NCI-H510A treated with DMSO at 0.1 percent for 48 hours (cell line): Measurements from ENCODE around the gene KIAA1549.
A peak's percentile ranks its signal among the peaks of the same experiment; 100 is the strongest.

Source experiments
- DNase-seq: peaks from one replicate; lab custom pipeline; 2025; lab: John Stamatoyannopoulos, UW

KIAA1549 gene

DNA sequence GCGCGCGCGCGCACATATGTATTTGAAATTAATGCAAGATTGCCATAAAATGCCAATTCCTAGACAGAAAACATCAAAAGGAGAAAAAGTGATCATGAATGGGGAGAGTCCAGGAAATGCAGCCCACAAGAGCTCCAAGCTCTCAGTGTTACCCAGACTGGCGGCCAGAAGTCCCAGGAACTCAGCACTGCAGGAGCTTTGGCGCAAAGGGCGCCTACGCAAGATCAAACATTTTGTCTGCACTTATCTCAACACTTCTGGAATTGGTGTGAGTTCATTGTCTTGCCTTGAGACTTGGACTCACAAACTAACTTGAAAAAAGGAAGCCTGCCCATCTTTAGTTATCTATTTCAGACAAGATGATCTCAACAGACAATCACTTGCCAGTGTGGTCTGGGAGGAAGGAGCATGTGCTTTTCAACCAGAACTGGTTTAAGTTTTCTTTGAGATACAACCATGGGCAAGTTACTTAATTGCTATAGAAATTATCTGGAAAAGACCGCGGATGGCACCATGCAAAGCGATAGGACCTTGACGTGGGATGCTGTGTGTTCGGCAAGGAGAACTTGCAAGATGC lies 77.2 kb downstream of the KIAA1549 start:
- DNase-seq, result peak; percentile 4

GRCh38 chr7:138903186-138903820 lies 77.9 kb downstream of the KIAA1549 start:
- DNase-seq, result peak; percentile 60

DNA sequence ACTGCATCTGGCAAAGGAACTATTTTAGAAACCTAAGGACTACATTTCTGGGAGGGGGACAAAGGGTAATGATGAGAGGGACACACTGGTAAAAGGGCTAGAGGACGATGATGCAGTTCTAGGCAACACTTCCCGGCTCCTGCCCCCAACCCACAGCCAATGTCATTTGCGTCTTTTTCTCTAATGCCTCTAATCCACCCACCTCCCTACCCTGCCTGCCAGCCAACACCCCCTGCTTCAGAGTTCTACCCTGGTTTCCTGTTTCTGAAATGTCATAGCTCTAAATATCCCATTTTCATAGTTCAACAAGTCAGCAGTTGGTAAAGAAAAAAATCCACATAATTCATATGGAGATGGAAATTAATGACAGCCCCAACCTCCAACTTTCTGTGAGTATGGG lies 79.0 kb downstream of the KIAA1549 start:
- no peak for DNase-seq

- no peak for DNase-seq
These were observed 81.0 kb downstream of the KIAA1549 start for GRCh38 chr7:138900035-138900828.

DNA sequence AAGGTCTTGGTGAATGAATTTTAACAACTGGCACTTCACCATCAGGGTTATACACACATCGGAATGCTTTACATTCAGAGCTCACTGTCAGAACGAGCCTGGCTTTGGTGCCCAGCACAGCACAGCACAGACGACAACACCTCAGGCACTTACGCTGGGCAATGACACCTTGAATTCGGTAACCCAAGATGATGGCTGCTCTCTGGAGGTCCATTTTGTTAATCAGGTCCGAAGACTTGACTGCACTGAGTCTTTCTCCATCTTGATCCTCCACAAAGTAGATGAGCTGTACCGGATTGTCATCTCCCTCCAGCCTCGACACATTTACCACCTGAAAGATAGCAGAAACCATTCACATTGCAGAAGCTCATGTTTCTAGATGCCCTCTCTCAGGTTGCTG lies 82.4 kb downstream of the KIAA1549 start:
- DNase-seq, result no peak

- no peak for DNase-seq
These were observed 82.9 kb downstream of the KIAA1549 start for GRCh38 chr7:138898255-138898654.

- no peak for DNase-seq
These were observed 85.5 kb downstream of the KIAA1549 start for GRCh38 chr7:138895679-138896078.

DNA sequence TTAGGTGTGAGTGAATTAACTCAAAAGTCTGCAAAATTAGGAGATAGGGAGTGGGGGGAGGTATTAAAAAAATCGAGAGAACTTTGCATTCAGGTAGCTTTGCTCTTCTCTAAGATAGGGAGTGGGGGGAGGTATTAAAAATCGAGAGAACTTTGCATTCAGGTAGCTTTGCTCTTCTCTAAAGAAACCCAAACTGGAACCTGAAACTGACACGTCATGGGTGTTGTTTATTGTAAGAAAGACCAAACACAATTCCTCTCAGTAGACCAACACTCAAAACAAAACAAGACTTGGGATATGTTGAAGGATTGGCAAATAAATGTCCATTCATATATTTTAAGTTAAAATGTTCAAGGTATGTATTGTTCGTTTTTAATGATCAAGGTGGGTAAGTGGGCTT lies 87.9 kb downstream of the KIAA1549 start:
- no peak for DNase-seq

DNA sequence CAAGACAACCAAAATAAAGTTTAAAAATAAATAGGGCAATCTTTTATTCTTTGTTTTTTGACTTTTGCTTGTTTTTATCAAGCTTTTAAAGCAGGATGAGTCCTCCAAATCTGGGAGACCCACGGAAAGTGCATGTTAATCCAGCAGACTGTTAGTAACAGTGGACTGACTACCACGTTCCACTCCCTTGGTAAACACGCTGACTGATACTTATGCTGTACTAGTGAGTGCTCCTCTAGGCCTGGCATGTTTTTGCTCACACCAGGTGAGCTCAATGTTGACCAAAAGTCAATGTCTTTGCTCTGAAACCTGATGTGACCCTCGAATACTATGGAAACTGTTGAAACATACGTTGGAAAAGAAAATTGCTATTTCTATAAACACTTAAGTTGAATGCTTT lies 88.4 kb downstream of the KIAA1549 start:
- no peak for DNase-seq

DNA sequence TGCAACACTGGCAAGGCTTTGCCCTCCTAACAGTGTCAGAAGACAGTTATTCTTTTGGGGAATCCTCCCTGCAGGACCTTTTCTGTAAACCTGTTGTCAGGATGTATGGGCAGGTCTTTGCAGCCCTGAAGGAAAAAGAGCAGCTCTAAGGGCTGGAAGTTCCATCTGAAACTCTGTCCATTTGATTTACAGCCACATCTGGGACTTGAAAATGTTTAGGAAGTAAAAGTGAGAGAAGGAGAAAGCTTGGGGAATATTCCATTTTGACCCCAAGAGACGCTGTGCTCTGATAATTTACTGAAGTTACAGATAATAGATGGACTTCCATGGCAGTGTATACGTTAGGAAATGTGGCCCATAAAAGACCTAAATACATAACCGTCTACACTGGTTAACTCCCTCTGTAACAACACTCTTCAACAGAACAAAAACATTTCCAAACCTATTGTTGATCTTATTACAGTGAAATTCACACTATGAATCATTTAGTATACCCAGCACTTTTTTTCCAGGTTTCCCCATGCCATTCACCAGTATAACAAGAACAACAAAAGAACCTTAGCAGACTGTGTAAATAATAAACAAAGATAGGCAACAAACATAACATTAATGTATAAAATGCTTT lies 89.1 kb downstream of the KIAA1549 start:
- no peak for DNase-seq

GRCh38 chr7:138891446-138891810 lies 89.8 kb downstream of the KIAA1549 start:
- DNase-seq, result no peak

GRCh38 chr7:138890499-138891445 lies 90.4 kb downstream of the KIAA1549 start:
- DNase-seq, result no peak

GRCh38 chr7:138889582-138890498 lies 91.3 kb downstream of the KIAA1549 start:
- no peak for DNase-seq

GRCh38 chr7:138887872-138888656 lies 93.1 kb downstream of the KIAA1549 start:
- DNase-seq, result no peak

GRCh38 chr7:138887085-138887710 lies 94.0 kb downstream of the KIAA1549 start:
- DNase-seq, result no peak

DNA sequence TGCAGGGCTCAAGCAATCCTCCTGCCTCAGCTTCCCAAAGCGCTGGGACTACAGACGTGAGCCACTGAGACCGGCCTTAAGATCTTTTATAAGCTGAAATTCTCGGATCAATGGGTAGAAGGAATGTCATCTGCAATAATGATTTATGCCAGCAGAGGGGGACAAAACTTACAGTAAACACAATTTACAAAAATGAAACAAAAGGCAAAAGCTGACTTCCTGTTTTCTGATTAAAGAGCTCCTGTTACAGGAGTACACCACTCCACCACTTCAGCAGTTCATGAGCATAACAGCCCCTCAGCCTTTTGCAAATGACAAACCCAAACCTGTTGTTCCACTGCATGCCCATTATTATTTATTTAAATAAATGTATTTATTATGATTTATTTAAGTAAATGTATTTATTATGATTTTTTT lies 94.7 kb downstream of the KIAA1549 start:
- DNase-seq, result peak; percentile 9

GRCh38 chr7:138885383-138886147 lies 95.6 kb downstream of the KIAA1549 start:
- DNase-seq, result no peak

GRCh38 chr7:138882249-138882648 lies 98.9 kb downstream of the KIAA1549 start:
- no peak for DNase-seq
